ENCODE results near the gene ITK.

ITK gene

DNA sequence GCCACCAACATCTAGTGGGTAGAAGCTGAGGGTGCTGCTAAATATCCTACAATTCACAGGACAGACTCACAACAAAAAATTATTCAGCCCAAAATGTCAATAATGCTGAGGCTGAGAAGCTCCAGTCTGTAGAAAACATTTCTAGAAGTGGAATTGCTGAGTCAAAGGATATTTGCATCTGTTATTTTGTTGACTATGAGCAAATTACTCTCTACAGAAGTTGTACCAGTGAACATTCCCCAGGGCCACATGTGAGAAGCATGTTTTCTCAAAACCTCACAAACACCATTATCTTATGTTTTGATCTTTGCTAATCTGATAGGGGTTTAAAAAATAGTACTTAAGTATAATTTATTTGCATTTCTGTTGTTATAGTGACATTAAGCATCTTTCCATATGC, 15.4 kb downstream of the ITK start:
- Histone ChIP-seq H3K27me3 (ENCODE audit: insufficient read depth, low read depth) (no peaks in the 10 kb centered on the region), H3K36me3 (ENCODE audit: insufficient read depth) (no peaks in the 10 kb centered on the region), H3K9ac (no peak overlapping the region), H2AFZ (ENCODE audit: low read depth) (no peak overlapping the region), H3K4me3 (IDR thresholded peaks at IDR 0.05; ENCODE audit: insufficient read depth, low read depth, low read length) (no peak overlapping the region), H3K4me1 (ENCODE audit: low read depth, poor library complexity, severe bottlenecking) (peaks cover 17% of the 10 kb centered on the region), H3K79me2 (ENCODE audit: insufficient read depth, low read depth) (no peaks in the 10 kb centered on the region), H3K4me2 (no peak overlapping the region; the same call in 1 of the 2 replicates), H3K27ac (no peak overlapping the region), H4K20me1 (ENCODE audit: insufficient read depth) (no peaks in the 10 kb centered on the region)
- TF ChIP-seq, protein P1, sequence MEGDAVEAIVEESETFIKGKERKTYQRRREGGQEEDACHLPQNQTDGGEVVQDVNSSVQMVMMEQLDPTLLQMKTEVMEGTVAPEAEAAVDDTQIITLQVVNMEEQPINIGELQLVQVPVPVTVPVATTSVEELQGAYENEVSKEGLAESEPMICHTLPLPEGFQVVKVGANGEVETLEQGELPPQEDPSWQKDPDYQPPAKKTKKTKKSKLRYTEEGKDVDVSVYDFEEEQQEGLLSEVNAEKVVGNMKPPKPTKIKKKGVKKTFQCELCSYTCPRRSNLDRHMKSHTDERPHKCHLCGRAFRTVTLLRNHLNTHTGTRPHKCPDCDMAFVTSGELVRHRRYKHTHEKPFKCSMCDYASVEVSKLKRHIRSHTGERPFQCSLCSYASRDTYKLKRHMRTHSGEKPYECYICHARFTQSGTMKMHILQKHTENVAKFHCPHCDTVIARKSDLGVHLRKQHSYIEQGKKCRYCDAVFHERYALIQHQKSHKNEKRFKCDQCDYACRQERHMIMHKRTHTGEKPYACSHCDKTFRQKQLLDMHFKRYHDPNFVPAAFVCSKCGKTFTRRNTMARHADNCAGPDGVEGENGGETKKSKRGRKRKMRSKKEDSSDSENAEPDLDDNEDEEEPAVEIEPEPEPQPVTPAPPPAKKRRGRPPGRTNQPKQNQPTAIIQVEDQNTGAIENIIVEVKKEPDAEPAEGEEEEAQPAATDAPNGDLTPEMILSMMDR (conservative IDR thresholded peaks at IDR 0.05; ENCODE audit: low read depth, low read length) = no peak

GRCh38 chr5:157197086-157197485, 16.4 kb downstream of the ITK start:
- Histone ChIP-seq H3K4me1 (ENCODE audit: low read depth, poor library complexity, severe bottlenecking) (peaks cover 17% of the 10 kb centered on the region), H4K20me1 (ENCODE audit: insufficient read depth) (no peaks in the 10 kb centered on the region), H3K9ac (no peak overlapping the region), H3K4me2 (no peak overlapping the region), H2AFZ (ENCODE audit: low read depth) (no peak overlapping the region), H3K27ac (no peak overlapping the region), H3K36me3 (ENCODE audit: insufficient read depth) (no peaks in the 10 kb centered on the region), H3K4me3 (IDR thresholded peaks at IDR 0.05; ENCODE audit: insufficient read depth, low read depth, low read length) (no peak overlapping the region), H3K79me2 (ENCODE audit: insufficient read depth, low read depth) (no peaks in the 10 kb centered on the region), H3K27me3 (ENCODE audit: insufficient read depth, low read depth) (no peaks in the 10 kb centered on the region)
- TF ChIP-seq, protein P1 (conservative IDR thresholded peaks at IDR 0.05; ENCODE audit: low read depth, low read length) = no peak

DNA sequence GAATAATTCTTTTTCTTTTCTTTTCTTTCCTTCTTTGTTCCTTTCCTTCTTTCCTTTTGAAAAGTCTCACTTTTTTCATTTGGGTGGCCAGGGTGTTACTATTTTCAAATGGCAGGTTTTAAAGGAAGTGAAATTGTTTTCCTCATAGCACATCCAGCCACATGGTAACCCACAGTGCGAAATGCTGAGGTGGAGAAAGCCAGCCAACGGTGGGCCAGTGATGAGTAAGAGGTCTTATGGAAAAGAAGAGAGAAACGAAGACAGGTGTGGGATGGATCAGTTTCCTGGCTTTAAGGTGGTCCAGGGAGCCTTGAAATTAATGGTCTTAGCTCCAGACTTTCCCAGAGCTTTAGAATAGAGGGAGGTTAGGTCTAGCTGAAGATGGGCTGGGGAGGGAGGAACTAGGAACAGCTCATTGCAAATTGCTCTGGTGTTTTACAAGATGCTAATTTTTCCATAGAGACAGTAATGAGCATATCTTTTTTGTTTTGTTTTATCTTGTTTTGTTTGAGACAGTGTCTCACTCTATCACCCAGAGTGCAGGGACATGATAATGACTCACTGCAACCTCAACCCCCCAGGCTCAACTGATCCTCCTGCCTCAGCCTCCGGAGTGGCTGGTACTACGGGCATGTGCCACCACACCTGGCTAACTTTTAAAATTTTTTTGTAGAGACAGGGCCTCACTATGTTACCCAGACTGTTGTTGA, 17.8 kb downstream of the ITK start:
- no peak overlapping the region for H3K4me2 ChIP-seq
- H3K4me3 ChIP-seq (IDR thresholded peaks at IDR 0.05; ENCODE audit: insufficient read depth, low read depth, low read length) = no peak overlapping the region
- peaks cover 17% of the 10 kb centered on the region for H3K4me1 ChIP-seq (ENCODE audit: low read depth, poor library complexity, severe bottlenecking)
- no peaks in the 10 kb centered on the region for H4K20me1 ChIP-seq (ENCODE audit: insufficient read depth)
- no peak overlapping the region for H3K9ac ChIP-seq
- TF ChIP-seq, protein P1 (conservative IDR thresholded peaks at IDR 0.05; ENCODE audit: low read depth, low read length) = no peak
- no peaks in the 10 kb centered on the region for H3K27me3 ChIP-seq (ENCODE audit: insufficient read depth, low read depth)
- H3K36me3 ChIP-seq (ENCODE audit: insufficient read depth) = no peaks in the 10 kb centered on the region
- no peaks in the 10 kb centered on the region for H3K79me2 ChIP-seq (ENCODE audit: insufficient read depth, low read depth)
- H2AFZ ChIP-seq (ENCODE audit: low read depth) = no peak overlapping the region
- no peak overlapping the region for H3K27ac ChIP-seq

DNA sequence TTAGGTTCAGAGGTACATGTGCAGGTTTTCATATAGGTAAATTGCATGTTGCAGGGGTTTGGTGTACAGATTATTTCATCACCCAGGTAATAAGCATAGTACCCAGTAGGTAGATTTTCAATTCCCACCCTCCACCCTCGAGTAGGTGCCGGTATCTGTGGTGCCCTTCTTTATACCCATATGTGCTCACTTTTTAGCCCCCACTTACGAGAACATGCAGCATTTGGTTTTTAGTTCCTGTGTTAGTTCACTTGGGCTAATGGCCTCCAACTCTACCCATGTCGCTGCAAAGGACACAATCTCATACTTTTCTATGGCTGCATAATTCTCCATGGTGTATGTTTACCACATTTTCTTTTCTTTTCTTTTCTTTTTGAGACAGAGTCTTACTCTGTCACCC, 21.2 kb downstream of the ITK start:
- Histone ChIP-seq H3K27ac (no peak overlapping the region), H3K79me2 (ENCODE audit: insufficient read depth, low read depth) (no peaks in the 10 kb centered on the region), H2AFZ (ENCODE audit: low read depth) (no peak overlapping the region), H3K36me3 (ENCODE audit: insufficient read depth) (no peaks in the 10 kb centered on the region), H4K20me1 (ENCODE audit: insufficient read depth) (no peaks in the 10 kb centered on the region), H3K27me3 (ENCODE audit: insufficient read depth, low read depth) (no peaks in the 10 kb centered on the region), H3K4me3 (IDR thresholded peaks at IDR 0.05; ENCODE audit: insufficient read depth, low read depth, low read length) (no peak overlapping the region), H3K9ac (no peak overlapping the region), H3K4me2 (no peak overlapping the region), H3K4me1 (ENCODE audit: low read depth, poor library complexity, severe bottlenecking) (peaks cover 1% of the 10 kb centered on the region)
- TF ChIP-seq, protein P1 (conservative IDR thresholded peaks at IDR 0.05; ENCODE audit: low read depth, low read length) = no peak
